Cerebellar nuclear complex (tissue), 1 donor: Measurements from ENCODE around the gene VAV2.

Experiments used
- DNase-seq, 2 experiments: peaks; one replicate each; lab custom pipeline; 2025; lab: John Stamatoyannopoulos, UW

The VAV2 gene

DNA sequence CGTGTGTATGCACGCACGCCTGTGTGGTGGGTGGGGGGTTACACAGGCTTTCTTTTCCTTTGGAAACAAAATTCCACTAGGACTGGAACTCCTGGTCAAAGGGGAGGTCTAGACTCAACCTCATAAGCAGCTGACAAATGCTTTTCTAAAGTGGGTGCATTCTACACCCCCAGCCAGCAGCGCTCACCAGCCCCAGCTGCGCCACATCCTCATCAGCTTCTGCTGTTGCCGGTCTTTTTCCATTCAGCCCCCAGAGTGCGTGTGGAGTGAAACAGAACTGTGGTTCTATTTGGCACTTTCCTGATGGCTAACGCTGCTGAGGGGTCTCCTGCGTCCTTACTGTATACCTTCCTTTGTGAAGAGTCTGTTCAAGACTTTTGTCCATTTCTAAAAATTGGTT, 176.3 kb downstream of the VAV2 start:
- no peak for DNase-seq

DNA sequence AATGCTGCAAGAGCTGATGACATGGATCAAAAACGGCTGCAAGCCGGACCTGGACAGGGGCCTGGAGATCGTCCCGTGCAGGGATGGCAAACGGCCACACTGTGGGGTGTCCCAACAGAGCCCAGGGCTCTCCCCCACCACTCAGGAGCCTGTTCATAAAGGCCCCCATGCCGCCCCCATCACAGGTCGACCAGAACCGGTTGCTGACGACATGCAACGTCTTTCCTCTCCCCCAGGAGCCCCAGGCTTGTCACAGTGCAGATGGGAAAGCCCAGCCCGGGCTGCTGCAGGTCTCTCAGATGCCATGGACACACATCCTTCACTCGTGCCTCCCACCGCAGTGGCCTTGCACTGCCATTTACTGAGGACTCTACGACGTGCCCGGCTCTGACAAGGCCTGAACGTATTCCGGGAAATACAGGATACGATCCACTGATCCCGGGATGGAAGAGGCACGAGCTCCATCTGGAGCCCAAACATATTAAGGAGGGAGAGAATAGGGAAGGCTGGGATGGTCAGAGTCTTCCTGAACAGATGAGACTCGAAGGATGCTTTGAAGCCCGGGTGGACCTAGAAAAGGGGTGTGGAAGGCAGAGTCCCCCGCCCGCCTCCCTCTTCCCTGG, 177.4 kb downstream of the VAV2 start:
- DNase-seq, result no peak

DNA sequence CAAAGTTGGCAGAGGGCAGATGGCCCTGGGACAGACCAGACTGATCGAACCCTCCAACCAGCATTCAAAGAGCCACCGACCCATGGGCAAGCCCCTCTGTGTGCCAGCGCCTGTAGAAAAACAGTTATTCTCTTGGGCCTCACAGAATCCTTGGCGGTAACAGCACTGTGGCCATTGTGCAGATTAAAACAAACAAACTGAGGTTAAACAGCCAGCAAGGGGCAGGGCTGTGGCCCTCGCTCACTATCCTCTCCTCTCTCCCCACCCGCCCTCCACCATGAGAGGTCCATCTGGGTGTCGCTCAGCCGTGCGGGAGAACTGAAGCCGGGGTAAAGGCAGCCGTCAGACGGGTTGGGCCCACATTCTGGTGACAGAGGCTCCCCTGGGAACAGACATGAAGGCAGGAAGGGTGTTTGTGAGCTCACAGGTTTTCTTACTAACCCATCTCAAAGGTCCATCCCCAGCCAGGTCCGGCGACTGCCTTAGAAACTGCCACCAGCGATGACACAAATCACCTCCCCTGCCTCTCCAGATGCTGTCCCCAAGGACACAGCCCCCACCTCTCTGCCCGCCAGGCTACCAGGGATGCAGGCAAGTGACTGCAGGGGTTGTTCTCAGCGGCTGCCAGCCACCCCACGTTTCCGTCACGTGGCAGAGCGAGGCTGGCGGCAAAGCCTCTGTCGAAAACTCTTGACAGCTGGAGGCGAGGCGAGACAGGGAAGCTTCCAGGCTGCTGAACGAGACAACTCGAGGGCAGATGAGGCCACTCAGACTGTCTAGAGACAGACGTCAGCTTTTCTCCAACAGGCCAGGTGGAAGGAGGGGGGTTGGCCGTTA, 178.2 kb downstream of the VAV2 start:
- DNase-seq, result no peak

GRCh38 chr9:133812941-133813748, 179.0 kb downstream of the VAV2 start:
- DNase-seq, result no peak

GRCh38 chr9:133812077-133812868, 179.9 kb downstream of the VAV2 start:
- no peak for DNase-seq

GRCh38 chr9:133811471-133811870, 180.7 kb downstream of the VAV2 start:
- DNase-seq, result no peak

GRCh38 chr9:133810556-133811195, 181.4 kb downstream of the VAV2 start:
- no peak for DNase-seq

GRCh38 chr9:133809335-133809734, 182.8 kb downstream of the VAV2 start:
- DNase-seq, result no peak

DNA sequence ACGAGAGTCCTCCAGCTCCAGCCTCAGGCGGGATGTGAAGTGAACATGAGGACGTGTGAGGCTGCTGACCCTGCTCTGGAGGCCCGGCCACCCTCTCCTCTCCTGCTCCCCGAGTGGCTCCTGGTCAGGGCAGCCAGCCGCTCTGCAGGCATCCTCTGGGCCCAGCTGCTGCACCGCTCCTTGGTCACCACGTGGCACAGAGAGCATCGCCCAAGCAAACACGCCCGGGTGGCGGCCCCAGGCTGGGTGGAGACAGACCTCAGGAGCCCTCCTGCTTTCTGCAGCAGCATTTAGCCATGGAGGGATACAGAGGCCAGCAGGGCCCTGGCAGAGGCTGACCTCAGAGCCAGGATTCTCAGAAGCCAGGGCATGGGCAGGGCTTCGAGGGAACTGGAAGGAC, 184.3 kb downstream of the VAV2 start:
- DNase-seq, result no peak

DNA sequence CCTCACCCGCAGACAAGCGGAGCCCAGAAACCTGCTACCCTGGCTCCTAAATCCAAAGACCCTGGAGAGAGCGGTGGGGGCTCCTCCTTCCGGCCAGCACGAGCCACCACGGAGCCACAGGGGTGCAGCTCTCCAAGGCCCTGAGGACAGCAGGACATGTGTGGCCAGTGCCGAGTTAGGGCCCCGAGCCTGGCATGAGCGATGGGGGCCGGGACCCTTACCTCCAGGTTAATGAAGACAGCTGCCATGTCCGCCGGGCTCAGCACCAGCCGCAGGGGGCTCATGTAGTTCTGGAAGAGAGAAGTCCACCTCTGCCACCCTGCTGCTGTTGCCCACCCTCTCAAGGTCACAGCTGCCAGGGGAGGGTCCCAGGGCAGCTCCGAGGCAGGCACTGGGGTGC, 185.1 kb downstream of the VAV2 start:
- DNase-seq, result no peak

- DNase-seq, result no peak
Observed at GRCh38 chr9:133806623-133807010, 185.5 kb downstream of the VAV2 start.

DNA sequence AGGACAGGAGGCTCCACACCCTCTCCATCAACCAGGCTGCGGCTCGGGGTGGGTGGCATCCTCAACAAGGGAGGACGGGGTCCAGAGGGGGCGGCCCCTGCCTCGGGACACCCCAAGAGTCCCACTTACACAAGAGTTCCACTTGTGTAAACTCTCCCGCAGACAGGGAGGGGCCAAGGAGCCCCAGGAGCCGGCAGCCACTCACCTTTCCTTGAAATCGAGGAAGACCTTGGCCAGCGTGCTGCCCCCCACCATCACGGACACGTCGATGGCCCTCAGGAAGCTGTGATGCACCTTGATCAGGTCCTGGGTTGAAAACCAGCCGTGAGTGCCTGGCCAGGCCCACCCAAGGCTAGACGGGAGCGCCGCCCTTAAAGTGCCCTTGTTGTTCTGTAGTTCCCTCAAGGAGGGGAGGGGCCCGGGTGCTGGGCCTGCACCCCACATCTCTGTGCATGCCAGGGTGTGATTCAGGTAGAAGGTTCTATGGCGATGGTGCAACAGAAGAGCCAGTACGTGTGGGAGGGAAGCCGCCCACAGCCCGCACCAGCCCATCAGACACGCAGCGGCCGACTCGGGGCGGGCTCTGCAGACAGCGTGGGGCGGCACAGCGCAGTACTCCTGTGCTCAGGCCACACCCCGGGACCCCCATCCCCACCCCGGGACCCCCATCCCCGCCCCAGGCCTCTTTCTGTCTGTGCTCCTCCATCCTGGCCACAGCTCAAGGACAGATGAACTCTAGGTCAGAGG, 186.1 kb downstream of the VAV2 start:
- no peak for DNase-seq

GRCh38 chr9:133804199-133804598, 187.9 kb downstream of the VAV2 start:
- DNase-seq, result no peak

GRCh38 chr9:133803745-133804144, 188.4 kb downstream of the VAV2 start:
- DNase-seq, result no peak

DNA sequence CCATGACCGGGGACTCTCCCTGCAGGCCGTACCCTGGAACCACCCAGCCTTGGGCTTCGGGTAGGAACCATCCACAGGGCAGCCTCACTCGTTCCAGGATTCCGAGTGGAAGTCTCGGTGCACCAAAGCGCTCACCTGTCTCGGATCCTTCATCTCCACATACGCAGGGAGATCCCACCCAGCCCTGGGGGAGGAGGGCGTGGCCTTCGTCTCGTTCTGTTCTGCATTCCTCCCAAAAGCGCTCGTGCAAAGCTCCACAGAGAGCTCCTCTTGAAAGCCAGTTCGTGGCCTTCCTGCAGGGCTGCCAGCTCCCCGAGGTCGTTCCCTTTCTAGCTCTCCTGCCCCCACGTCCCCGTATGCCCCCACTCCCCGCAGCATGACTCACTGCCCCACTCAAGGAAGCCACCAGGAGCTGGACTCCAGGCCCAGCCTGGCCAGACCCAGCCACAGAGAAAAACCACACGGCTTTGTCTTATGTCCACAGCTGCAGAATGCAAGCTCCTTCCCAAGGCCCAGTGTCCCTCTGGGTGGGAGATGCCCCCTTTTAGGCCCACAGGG, 189.0 kb downstream of the VAV2 start:
- DNase-seq, result no peak

GRCh38 chr9:133801739-133802138, 190.4 kb downstream of the VAV2 start:
- DNase-seq, result no peak

GRCh38 chr9:133800266-133800665, 191.9 kb downstream of the VAV2 start:
- no peak for DNase-seq

DNA sequence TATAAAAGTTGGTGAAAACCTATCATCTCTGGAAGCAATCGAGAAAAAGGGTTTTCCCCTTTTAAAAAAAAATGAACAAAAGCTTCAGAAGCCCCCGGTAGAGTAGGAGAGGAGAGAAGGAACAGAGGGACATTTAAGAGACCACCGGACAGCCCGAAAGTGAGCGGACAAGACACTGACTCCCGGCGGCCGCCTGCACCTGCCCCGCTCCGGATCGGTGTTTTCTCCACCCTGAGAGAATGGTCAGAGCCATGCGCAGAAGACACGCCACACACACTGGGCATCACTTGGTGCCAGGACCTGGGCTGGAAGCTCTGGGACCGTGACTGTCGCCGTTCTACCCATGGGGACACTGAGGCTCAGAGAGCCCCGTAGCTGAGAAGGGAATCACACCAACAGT, 192.4 kb downstream of the VAV2 start:
- no peak for DNase-seq

DNA sequence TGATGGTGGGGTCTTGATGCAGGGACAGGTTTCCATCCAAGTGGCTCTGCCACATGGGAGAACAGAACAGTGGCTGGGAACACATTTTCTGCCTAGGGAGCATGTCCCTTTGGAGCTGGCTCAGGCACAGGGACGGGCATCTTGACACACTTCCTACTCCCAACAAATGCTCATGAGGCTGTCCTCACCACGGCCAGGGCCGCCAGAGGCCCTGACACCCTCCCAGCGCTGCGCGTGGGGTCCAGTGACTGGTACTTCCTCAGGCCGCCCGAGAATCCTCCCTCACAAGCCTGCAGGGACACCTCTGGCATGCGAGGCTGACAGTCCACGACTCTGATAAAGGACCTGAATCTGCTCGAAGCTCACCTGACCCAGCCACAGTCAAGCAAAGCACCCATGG, 193.0 kb downstream of the VAV2 start:
- no peak for DNase-seq

DNA sequence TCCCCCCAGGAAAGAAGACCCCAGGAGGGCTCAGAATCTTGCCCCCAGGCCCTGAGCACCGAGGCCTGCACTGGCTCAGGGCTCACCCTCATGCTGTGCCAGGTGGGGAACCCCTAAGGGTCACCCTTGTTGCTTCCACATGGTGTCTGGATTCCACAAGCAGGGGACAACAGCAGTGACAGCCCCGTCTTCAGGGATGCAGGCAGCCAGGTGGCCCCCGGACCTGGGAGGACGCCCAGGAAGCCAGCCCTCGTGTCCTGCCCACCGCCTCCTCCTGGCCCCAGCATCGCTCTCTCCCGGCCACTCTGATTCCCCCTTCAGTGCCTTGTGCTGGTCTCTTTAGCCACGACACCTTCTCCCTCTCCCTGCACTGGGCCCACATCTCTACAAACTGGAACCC, 194.0 kb downstream of the VAV2 start:
- no peak for DNase-seq
